ENCODE measurements around the gene COTL1.
"Not testable (repeated sequence)": the region's sequence is repeated elsewhere in the genome, so short reads cannot be mapped to it uniquely, and the experiment has no call there.

The COTL1 gene

DNA sequence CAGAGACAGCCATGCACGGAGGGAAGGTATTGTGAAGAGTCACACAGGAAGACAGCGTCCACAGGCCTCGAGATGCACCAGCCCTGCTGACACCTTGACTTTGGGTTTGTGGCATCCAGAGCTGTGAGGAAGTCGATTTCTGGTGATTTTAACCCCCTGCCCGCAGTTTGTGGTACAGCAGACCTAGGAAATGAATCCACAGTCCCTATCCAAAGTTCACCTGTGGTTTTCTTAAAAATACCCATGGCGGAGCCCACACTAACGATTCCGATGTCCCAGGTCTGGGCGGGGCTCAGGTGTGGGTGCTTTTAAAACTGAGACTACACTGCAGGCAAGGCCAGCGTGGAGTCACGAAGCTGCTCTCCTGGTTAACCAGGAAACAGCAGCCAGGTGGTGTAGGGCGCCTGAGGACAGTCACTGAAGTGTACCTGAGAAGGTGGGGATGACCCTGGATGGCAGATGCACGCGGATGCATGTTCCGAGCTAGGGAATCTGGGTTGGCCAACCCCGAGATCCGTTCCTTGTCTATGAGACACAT is 99.0 kb downstream of the COTL1 start:
- no peak overlapping the region for H3K9ac ChIP-seq (ENCODE audit: low read length in 5 of 5)
- H3K9me3 ChIP-seq (ENCODE audit: control insufficient read depth in 5 of 5, low read length in 5 of 5), result peaks cover 0 to 4% (median 3%) of the 10 kb centered on the region in 5 donors
- peaks cover 0 to 15% (median 0%) of the 10 kb centered on the region in 5 donors for H3K4me1 ChIP-seq (ENCODE audit: control insufficient read depth in 5 of 5, insufficient read depth in 5 of 5, low read length in 5 of 5)
- H3K36me3 ChIP-seq (ENCODE audit: control insufficient read depth in 5 of 5, insufficient read depth in 5 of 5, low read length in 5 of 5), result no peaks in the 10 kb centered on the region
- H3K4me3 ChIP-seq (ENCODE audit: low read depth in 1 of 5, low read length in 5 of 5), result no peak overlapping the region
- no peak overlapping the region for H3K27ac ChIP-seq (ENCODE audit: low read depth, low read length)
- peaks cover 0 to 11% (median 0%) of the 10 kb centered on the region in 5 donors for H3K27me3 ChIP-seq (ENCODE audit: control insufficient read depth in 5 of 5, insufficient read depth in 4 of 5, low read length in 5 of 5)

DNA sequence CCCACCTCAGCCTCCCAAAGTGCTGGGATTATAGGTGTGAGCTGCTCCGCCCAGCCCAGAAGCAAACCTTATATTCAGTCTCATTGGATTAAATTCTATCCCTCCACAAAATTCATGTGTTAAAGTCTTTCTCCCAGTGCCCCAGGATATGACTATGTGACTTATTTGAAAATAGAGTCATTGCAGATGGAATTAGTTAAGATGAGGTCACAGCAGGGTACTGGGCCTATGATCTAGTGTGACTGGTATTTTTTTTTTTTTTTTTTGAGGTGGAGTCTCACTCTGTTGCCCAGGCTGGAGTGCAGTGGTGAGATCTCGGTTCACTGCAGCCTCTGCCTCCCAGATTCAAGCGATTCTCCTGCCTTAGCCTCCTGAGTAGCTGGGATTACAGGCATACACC is 99.7 kb downstream of the COTL1 start:
- H3K4me3 ChIP-seq (ENCODE audit: low read depth in 1 of 5, low read length in 5 of 5); H3K9me3 ChIP-seq (ENCODE audit: control insufficient read depth in 5 of 5, low read length in 5 of 5); H3K9ac ChIP-seq (ENCODE audit: low read length in 5 of 5); H3K36me3 ChIP-seq (ENCODE audit: control insufficient read depth in 5 of 5, insufficient read depth in 5 of 5, low read length in 5 of 5); H3K27ac ChIP-seq (ENCODE audit: low read depth, low read length): not testable (repeated sequence)
- peaks cover 0 to 11% (median 0%) of the 10 kb centered on the region in 5 donors for H3K27me3 ChIP-seq (ENCODE audit: control insufficient read depth in 5 of 5, insufficient read depth in 4 of 5, low read length in 5 of 5)
- H3K4me1 ChIP-seq (ENCODE audit: control insufficient read depth in 5 of 5, insufficient read depth in 5 of 5, low read length in 5 of 5), result peaks cover 0 to 11% (median 0%) of the 10 kb centered on the region in 5 donors

DNA sequence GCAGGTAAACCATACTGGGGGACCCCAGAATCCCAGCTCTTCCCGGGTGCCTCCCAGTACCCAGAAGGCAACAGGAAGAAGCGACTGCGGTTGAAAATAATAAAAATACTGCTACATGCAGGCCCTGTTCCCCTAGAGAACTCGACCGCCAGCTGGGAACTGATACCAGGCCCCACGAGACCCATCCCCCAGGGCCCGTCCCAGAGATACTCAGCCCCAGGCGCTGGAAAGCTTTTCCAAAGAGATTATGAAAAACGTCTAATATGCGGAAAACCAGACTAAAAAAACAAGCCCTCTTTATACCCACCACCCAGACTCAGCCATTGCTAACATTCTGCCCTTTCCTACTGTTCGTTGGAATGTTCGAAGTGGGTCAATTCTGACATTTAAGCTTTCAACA is 100.5 kb downstream of the COTL1 start:
- Histone ChIP-seq H3K4me3 (ENCODE audit: low read depth in 1 of 5, low read length in 5 of 5) (no peak overlapping the region), H3K27me3 (ENCODE audit: control insufficient read depth in 5 of 5, insufficient read depth in 4 of 5, low read length in 5 of 5) (peaks cover 0 to 8% (median 0%) of the 10 kb centered on the region in 5 donors), H3K4me1 (ENCODE audit: control insufficient read depth in 5 of 5, insufficient read depth in 5 of 5, low read length in 5 of 5) (peaks cover 0 to 11% (median 0%) of the 10 kb centered on the region in 5 donors), H3K27ac (ENCODE audit: low read depth, low read length) (no peak overlapping the region), H3K36me3 (ENCODE audit: control insufficient read depth in 5 of 5, insufficient read depth in 5 of 5, low read length in 5 of 5) (no peaks in the 10 kb centered on the region), H3K9ac (ENCODE audit: low read length in 5 of 5) (no peak overlapping the region), H3K9me3 (ENCODE audit: control insufficient read depth in 5 of 5, low read length in 5 of 5) (no peaks in the 10 kb centered on the region)
